GM12878 (cell line): ENCODE data around the gene FBXL15. TPM values are rescaled to one million over a fixed set of nuclear protein-coding genes. Genes with fewer than 3 reads are reported as not detected.

ENCODE experiments used
- CHD4 ChIP-seq: fragments of 200-600 bp; sonication (generic); IDR thresholded peaks from 2 replicates; pipeline ENCODE4 v1.6.1; 2016; ENCODE audit warnings: mild to moderate bottlenecking
- GATAD2B ChIP-seq: fragments of 450-650 bp; conservative IDR thresholded peaks from 2 replicates; pipeline ENCODE4 v1.6.1; 2017; ENCODE audit warnings: low read depth, mild to moderate bottlenecking, moderate library complexity
- KDM1A ChIP-seq: fragments of 200-600 bp; sonication (generic); IDR thresholded peaks from 2 replicates; pipeline ENCODE4 v1.6.1; 2016; ENCODE audit warnings: borderline replicate concordance
- NFYB ChIP-seq: IDR thresholded peaks from 2 replicates; pipeline ENCODE4 v1.6.1; 2011; ENCODE audit warnings: low read depth, mild to moderate bottlenecking, low read length, improper control_type of control experiment, moderate library complexity; ENCODE audit not compliant: insufficient read depth
- RELA ChIP-seq: fragments of 450-650 bp; IDR thresholded peaks from 2 replicates; pipeline ENCODE4 v1.8.0; 2014; ENCODE audit warnings: borderline replicate concordance; ENCODE audit not compliant: partially characterized antibody
- SIX5 ChIP-seq: IDR thresholded peaks from 2 replicates; pipeline ENCODE4 v1.6.1; 2011; ENCODE audit warnings: mild to moderate bottlenecking, low read depth, low read length, moderate library complexity; ENCODE audit not compliant: severe bottlenecking
- SPI1 ChIP-seq: IDR thresholded peaks from 2 replicates; pipeline ENCODE4 v1.6.1; 2011; ENCODE audit warnings: low read depth, mild to moderate bottlenecking, low read length, moderate library complexity, borderline replicate concordance; ENCODE audit not compliant: insufficient read depth
- TBL1XR1 ChIP-seq: IDR thresholded peaks from 2 replicates; pipeline ENCODE4 v1.6.1; 2012; ENCODE audit warnings: low read depth, low read length, improper control_type of control experiment
- TCF7 ChIP-seq: IDR thresholded peaks from 2 replicates; pipeline ENCODE4 v1.6.1; 2014; ENCODE audit warnings: antibody characterized with exemption, borderline replicate concordance
- YBX1 ChIP-seq: fragments of 450-650 bp; IDR thresholded peaks from 2 replicates; pipeline ENCODE4 v1.6.1; 2016; ENCODE audit warnings: antibody characterized with exemption
- polyA plus RNA-seq, 11 experiments: library from polyadenylated mRNA; depleted of rRNA in 4 of 11; unstranded in 6 of 11; stranded (reverse) in 5 of 11; fragments of >200 nt; fragmentation: Nextera tagmentation in 4 of 11; fragmentation: Illumina TruSeq in 1 of 11; extraction: Ambion mirVana in 4 of 11; extraction: Trizol in 1 of 11; gene quantifications; 1 replicate in 1 of 11; 2 replicates in 10 of 11; pipeline versions ENCODE4 v1.2.1 to v1.2.3, GENCODE V29; 2011 to 2016; ENCODE audit warnings: inconsistent platforms in 2 of 11, missing spikeins in 2 of 11, low read depth in 1 of 11
- total RNA-seq, 4 experiments: library from RNA; depleted of rRNA in 3 of 4; stranded (reverse); fragments of >200 nt in 3 of 4; fragmentation: Illumina TruSeq in 1 of 4; extraction: Trizol in 1 of 4; gene quantifications; 2 replicates each; pipeline versions ENCODE4 v1.2.1 to v1.2.3, GENCODE V29; 2013 to 2021
- TF ChIP-seq, protein P1 (sequence below): fragments of 450-650 bp; IDR thresholded peaks from 2 replicates; pipeline ENCODE4 v1.6.1; 2017; ENCODE audit warnings: mild to moderate bottlenecking, moderate library complexity
- TF ChIP-seq, protein P2 (sequence below): IDR thresholded peaks from 2 replicates; pipeline ENCODE4 v1.6.1; 2012; ENCODE audit warnings: low read depth, low read length, improper control_type of control experiment
- TF ChIP-seq, protein P3 (sequence below), 3 experiments: IDR thresholded peaks in 2 of 3; conservative IDR thresholded peaks in 1 of 3; 2 replicates each; pipeline ENCODE4 v1.5.1; 2011; ENCODE audit warnings: low read depth in 3 of 3, low read length in 3 of 3, mild to moderate bottlenecking in 3 of 3, control low read depth in 2 of 3, moderate library complexity in 2 of 3, inconsistent platforms in 1 of 3, mixed read lengths in 1 of 3; ENCODE audit not compliant: control insufficient read depth in 2 of 3, insufficient read depth in 1 of 3; ENCODE audit errors: extremely low read depth in 1 of 3
- TF ChIP-seq, protein P4 (sequence below): IDR thresholded peaks from 2 replicates; pipeline ENCODE4 v1.6.1; 2012; ENCODE audit warnings: low read depth, low read length, improper control_type of control experiment
- TF ChIP-seq, protein P5 (sequence below): fragments of 450-650 bp; IDR thresholded peaks from 2 replicates; pipeline ENCODE4 v1.6.1; 2017; ENCODE audit warnings: antibody characterized with exemption, mild to moderate bottlenecking, moderate library complexity
- TF ChIP-seq, protein P6 (sequence below): IDR thresholded peaks from 2 replicates; pipeline ENCODE4 v1.6.1; 2011; ENCODE audit warnings: low read depth, low read length, improper control_type of control experiment, borderline replicate concordance

Gene FBXL15
- total and polyA plus RNA-seq, 10 of the 15 experiments (the other 5 are each of a cell fraction or from before 2014, with no cell fraction given): 0.13 to 21.3 (median 7.9) TPM

DNA sequence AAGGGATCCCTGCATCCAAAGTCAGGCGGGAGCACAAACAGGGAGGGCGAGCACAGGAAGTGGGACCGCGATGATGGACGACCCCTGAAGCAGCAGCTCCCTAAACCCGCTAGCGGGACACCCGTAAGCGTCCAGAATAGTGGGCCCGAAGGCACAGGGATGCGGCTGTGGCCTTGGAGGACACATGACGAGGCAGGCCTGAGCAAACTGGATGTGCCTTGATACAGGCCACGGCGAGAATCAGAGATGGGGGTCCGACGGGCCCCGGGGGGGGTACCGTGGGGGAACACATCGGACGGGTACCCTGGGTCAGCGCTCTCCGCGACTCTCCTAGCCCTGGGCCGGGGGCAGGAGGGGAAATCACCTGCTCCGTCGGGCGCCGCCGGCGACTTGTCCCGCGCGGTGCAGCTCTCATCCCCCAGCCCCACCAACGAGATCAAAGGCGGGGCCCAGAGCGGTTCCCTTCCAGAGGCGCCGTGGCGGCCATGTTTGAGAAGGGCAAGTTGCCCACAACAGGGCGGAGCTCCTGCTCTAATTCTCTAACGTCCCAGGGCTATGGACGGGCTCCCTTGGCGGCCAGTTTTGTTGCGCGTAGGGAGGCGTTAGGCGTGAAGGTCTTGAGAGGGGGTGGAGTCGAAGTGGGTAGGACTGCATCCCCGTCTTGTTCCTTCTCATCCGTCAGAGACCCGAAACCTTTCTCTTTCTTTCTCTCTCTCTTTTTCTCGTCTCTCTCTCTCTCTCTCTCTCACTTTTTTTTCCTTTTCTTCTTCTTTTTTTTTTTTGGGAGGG, 11.7 kb downstream of the FBXL15 start, which contains the start of gene CUEDC2 (continued):
- TF ChIP-seq, protein P1, sequence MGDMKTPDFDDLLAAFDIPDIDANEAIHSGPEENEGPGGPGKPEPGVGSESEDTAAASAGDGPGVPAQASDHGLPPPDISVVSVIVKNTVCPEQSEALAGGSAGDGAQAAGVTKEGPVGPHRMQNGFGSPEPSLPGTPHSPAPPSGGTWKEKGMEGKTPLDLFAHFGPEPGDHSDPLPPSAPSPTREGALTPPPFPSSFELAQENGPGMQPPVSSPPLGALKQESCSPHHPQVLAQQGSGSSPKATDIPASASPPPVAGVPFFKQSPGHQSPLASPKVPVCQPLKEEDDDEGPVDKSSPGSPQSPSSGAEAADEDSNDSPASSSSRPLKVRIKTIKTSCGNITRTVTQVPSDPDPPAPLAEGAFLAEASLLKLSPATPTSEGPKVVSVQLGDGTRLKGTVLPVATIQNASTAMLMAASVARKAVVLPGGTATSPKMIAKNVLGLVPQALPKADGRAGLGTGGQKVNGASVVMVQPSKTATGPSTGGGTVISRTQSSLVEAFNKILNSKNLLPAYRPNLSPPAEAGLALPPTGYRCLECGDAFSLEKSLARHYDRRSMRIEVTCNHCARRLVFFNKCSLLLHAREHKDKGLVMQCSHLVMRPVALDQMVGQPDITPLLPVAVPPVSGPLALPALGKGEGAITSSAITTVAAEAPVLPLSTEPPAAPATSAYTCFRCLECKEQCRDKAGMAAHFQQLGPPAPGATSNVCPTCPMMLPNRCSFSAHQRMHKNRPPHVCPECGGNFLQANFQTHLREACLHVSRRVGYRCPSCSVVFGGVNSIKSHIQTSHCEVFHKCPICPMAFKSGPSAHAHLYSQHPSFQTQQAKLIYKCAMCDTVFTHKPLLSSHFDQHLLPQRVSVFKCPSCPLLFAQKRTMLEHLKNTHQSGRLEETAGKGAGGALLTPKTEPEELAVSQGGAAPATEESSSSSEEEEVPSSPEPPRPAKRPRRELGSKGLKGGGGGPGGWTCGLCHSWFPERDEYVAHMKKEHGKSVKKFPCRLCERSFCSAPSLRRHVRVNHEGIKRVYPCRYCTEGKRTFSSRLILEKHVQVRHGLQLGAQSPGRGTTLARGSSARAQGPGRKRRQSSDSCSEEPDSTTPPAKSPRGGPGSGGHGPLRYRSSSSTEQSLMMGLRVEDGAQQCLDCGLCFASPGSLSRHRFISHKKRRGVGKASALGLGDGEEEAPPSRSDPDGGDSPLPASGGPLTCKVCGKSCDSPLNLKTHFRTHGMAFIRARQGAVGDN: no peak
- TF ChIP-seq TCF7 (peak; percentile 96), NFYB (no peak), YBX1 (no peak), KDM1A (no peak), TBL1XR1 (0 out of 2 replicates have a peak, but pooled peaks have one; percentile 34), RELA (no peak), SPI1 (0 out of 2 replicates have a peak, but pooled peaks have one; percentile 23), SIX5 (peak; percentile 85), CHD4 (no peak), GATAD2B (peak; percentile 66; the same call in 1 of the 2 replicates)
- TF ChIP-seq, protein P2, sequence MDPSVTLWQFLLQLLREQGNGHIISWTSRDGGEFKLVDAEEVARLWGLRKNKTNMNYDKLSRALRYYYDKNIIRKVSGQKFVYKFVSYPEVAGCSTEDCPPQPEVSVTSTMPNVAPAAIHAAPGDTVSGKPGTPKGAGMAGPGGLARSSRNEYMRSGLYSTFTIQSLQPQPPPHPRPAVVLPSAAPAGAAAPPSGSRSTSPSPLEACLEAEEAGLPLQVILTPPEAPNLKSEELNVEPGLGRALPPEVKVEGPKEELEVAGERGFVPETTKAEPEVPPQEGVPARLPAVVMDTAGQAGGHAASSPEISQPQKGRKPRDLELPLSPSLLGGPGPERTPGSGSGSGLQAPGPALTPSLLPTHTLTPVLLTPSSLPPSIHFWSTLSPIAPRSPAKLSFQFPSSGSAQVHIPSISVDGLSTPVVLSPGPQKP: no peak
- TF ChIP-seq, protein P3, sequence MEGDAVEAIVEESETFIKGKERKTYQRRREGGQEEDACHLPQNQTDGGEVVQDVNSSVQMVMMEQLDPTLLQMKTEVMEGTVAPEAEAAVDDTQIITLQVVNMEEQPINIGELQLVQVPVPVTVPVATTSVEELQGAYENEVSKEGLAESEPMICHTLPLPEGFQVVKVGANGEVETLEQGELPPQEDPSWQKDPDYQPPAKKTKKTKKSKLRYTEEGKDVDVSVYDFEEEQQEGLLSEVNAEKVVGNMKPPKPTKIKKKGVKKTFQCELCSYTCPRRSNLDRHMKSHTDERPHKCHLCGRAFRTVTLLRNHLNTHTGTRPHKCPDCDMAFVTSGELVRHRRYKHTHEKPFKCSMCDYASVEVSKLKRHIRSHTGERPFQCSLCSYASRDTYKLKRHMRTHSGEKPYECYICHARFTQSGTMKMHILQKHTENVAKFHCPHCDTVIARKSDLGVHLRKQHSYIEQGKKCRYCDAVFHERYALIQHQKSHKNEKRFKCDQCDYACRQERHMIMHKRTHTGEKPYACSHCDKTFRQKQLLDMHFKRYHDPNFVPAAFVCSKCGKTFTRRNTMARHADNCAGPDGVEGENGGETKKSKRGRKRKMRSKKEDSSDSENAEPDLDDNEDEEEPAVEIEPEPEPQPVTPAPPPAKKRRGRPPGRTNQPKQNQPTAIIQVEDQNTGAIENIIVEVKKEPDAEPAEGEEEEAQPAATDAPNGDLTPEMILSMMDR (IDR thresholded peaks at IDR 0.05 in 2 of 3, conservative IDR thresholded peaks at IDR 0.05 in 1 of 3; ENCODE audit: control insufficient read depth in 2 of 3, extremely low read depth in 1 of 3, insufficient read depth in 1 of 3, low read depth in 3 of 3, low read length in 3 of 3): no peak
- TF ChIP-seq, protein P4, sequence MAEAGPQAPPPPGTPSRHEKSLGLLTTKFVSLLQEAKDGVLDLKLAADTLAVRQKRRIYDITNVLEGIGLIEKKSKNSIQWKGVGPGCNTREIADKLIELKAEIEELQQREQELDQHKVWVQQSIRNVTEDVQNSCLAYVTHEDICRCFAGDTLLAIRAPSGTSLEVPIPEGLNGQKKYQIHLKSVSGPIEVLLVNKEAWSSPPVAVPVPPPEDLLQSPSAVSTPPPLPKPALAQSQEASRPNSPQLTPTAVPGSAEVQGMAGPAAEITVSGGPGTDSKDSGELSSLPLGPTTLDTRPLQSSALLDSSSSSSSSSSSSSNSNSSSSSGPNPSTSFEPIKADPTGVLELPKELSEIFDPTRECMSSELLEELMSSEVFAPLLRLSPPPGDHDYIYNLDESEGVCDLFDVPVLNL: no peak
- TF ChIP-seq, protein P5, sequence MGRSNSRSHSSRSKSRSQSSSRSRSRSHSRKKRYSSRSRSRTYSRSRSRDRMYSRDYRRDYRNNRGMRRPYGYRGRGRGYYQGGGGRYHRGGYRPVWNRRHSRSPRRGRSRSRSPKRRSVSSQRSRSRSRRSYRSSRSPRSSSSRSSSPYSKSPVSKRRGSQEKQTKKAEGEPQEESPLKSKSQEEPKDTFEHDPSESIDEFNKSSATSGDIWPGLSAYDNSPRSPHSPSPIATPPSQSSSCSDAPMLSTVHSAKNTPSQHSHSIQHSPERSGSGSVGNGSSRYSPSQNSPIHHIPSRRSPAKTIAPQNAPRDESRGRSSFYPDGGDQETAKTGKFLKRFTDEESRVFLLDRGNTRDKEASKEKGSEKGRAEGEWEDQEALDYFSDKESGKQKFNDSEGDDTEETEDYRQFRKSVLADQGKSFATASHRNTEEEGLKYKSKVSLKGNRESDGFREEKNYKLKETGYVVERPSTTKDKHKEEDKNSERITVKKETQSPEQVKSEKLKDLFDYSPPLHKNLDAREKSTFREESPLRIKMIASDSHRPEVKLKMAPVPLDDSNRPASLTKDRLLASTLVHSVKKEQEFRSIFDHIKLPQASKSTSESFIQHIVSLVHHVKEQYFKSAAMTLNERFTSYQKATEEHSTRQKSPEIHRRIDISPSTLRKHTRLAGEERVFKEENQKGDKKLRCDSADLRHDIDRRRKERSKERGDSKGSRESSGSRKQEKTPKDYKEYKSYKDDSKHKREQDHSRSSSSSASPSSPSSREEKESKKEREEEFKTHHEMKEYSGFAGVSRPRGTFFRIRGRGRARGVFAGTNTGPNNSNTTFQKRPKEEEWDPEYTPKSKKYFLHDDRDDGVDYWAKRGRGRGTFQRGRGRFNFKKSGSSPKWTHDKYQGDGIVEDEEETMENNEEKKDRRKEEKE: no peak
- TF ChIP-seq, protein P6, sequence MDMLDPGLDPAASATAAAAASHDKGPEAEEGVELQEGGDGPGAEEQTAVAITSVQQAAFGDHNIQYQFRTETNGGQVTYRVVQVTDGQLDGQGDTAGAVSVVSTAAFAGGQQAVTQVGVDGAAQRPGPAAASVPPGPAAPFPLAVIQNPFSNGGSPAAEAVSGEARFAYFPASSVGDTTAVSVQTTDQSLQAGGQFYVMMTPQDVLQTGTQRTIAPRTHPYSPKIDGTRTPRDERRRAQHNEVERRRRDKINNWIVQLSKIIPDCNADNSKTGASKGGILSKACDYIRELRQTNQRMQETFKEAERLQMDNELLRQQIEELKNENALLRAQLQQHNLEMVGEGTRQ: no peak
